ENCODE data around the gene ASNSD1. TPM values are rescaled to one million over a fixed set of nuclear protein-coding genes. Genes with fewer than 3 reads are reported as not detected.

The ASNSD1 gene
- total RNA-seq, 1 experiment from 2014 or later: 48.5 TPM

GRCh38 chr2:189623049-189623448 lies 38.2 kb upstream of the ASNSD1 start:
- no peaks in the 10 kb centered on the region for H3K23me2 ChIP-seq (ENCODE audit: insufficient read length, low read depth, low read length, poor library complexity, severe bottlenecking)
- no peaks in the 10 kb centered on the region for H3K9me3 ChIP-seq (ENCODE audit: control insufficient read depth, low read depth, low read length)
- DNase-seq: no peak
- H3K27me3 Mint-ChIP-seq (ENCODE audit: low read depth): no peaks in the 10 kb centered on the region
- no peaks in the 10 kb centered on the region for H4K20me1 ChIP-seq (ENCODE audit: control insufficient read depth, insufficient read depth, insufficient read length)
- H2BK12ac ChIP-seq (ENCODE audit: insufficient read length, low read depth, low read length): no peak overlapping the region
- H4K5ac ChIP-seq (ENCODE audit: insufficient read length, low read depth, low read length): no peak overlapping the region
- H3K56ac ChIP-seq (ENCODE audit: insufficient read length, low read depth, low read length): no peak overlapping the region
- H3K27ac Mint-ChIP-seq: no peak overlapping the region
- no peak overlapping the region for H4K91ac ChIP-seq (ENCODE audit: insufficient read length, low read depth, low read length)
- no peak overlapping the region for H3K23ac ChIP-seq (ENCODE audit: insufficient read length, low read depth, low read length)
- H2AFZ ChIP-seq (ENCODE audit: low read length): no peak overlapping the region
- H4K8ac ChIP-seq (replicated peaks; ENCODE audit: insufficient read length, low read depth, low read length): no peak overlapping the region
- H3K4me2 ChIP-seq (ENCODE audit: insufficient read depth, insufficient read length, low read length): no peak overlapping the region
- H2AK5ac ChIP-seq (ENCODE audit: insufficient read length, low read length): no peak overlapping the region
- H3K9me3 Mint-ChIP-seq: no peaks in the 10 kb centered on the region
- no peak overlapping the region for H2BK20ac ChIP-seq (ENCODE audit: low read depth, low read length, poor library complexity, severe bottlenecking)
- H3K79me2 ChIP-seq (ENCODE audit: insufficient read depth, low read length): no peaks in the 10 kb centered on the region
- TF ChIP-seq, protein P1, sequence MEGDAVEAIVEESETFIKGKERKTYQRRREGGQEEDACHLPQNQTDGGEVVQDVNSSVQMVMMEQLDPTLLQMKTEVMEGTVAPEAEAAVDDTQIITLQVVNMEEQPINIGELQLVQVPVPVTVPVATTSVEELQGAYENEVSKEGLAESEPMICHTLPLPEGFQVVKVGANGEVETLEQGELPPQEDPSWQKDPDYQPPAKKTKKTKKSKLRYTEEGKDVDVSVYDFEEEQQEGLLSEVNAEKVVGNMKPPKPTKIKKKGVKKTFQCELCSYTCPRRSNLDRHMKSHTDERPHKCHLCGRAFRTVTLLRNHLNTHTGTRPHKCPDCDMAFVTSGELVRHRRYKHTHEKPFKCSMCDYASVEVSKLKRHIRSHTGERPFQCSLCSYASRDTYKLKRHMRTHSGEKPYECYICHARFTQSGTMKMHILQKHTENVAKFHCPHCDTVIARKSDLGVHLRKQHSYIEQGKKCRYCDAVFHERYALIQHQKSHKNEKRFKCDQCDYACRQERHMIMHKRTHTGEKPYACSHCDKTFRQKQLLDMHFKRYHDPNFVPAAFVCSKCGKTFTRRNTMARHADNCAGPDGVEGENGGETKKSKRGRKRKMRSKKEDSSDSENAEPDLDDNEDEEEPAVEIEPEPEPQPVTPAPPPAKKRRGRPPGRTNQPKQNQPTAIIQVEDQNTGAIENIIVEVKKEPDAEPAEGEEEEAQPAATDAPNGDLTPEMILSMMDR (conservative IDR thresholded peaks at IDR 0.05): no peak
- no peak overlapping the region for H3K27ac ChIP-seq (ENCODE audit: insufficient read length, low read depth, low read length)
- no peak overlapping the region for H2BK120ac ChIP-seq (ENCODE audit: low read depth, low read length, poor library complexity, severe bottlenecking)
- H3K18ac ChIP-seq (ENCODE audit: insufficient read length, low read depth, low read length): no peak overlapping the region
- peaks cover 9 to 10% of the 10 kb centered on the region in 2 experiments for H3K4me1 Mint-ChIP-seq
- no peak overlapping the region for H2BK5ac ChIP-seq (ENCODE audit: insufficient read length, low read length)
- no peaks in the 10 kb centered on the region for H3K27me3 ChIP-seq (ENCODE audit: insufficient read depth, low read length)
- H3K4ac ChIP-seq (ENCODE audit: low read depth, low read length): no peak overlapping the region
- H2BK15ac ChIP-seq (ENCODE audit: low read depth, low read length): no peak overlapping the region
- H3T11ph ChIP-seq (ENCODE audit: low read length): no peak overlapping the region
- H3K4me3 Mint-ChIP-seq: no peak overlapping the region
- H3K36me3 Mint-ChIP-seq (ENCODE audit: insufficient read depth in 1 of 3, low read depth in 3 of 3): no peaks in the 10 kb centered on the region
- no peaks in the 10 kb centered on the region for H3K79me1 ChIP-seq (ENCODE audit: insufficient read depth, low read depth, low read length, poor library complexity, severe bottlenecking)
- no CpG with 5 or more reads among the region's 1 CpG for WGBS (ENCODE audit: extremely low coverage, insufficient read length, low lambda C conversion rate)
- H3K14ac ChIP-seq (ENCODE audit: insufficient read depth, low read length): no peak overlapping the region
- no peak overlapping the region for H3K9ac ChIP-seq (ENCODE audit: extremely low read depth, insufficient read length, low read length)
- peaks cover 4% of the 10 kb centered on the region for H3K4me1 ChIP-seq (ENCODE audit: insufficient read depth, low read length)

Data from H9 (cell line).